Activated T-helper 1 cell treated with Interleukin-2 at 50 U/mL for 16 hours (primary cell): ENCODE data around the gene LONRF2.

Experiments
- DNase-seq: peaks from one replicate; pipeline ENCODE4 v3.0.0-alpha.2; 2020; ENCODE audit warnings: low read depth

The LONRF2 gene

DNA sequence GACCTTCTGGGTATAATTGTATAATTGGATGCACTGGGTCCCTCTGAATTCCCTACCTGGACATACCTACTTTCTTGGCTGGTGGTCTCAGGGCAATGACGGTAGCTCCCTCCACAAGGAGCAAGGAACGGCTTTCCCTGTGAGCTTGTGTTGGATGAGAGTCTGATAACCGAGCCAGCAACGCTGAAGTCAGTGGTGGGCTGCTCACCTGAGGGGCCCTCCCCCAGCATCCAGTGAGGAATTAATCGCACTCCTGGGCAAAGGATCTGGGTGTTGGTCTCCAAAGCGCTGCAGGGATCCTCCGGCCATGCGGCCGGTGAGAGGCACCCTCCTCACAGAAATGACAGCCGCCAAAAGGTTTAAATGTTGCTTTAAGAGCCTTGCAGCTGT, 47.1 kb downstream of the LONRF2 start:
- DNase-seq, result no peak

DNA sequence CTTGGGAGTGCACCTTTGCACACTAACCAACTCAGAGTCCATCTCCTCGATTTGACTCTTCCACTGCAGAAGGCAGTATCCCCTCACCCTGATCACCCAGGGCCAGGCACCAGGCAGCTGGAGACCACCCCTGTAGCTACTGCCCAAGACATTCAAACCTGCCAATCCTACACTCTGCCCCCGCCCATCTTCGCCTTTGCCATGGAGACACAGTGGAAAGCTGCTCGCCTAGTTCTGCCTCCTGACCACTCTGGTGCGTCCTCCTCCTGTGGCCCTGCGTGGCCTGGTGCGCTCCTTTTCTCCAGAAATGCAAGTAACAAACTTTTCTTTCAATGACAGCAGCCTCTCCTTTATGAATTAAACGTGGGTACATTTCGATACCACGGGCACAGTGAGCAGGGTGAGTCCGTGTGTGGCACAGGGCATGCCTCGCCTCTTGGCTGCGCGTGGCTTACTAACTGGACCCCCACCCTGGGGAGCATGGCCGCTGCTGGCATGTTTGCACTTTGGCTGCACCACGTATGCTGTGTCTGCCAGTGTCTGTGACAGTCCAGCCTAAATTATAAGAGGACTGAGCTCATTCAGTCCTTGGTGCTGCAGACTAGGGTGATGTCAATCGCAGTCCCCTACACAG, 47.6 kb downstream of the LONRF2 start:
- no peak for DNase-seq

DNA sequence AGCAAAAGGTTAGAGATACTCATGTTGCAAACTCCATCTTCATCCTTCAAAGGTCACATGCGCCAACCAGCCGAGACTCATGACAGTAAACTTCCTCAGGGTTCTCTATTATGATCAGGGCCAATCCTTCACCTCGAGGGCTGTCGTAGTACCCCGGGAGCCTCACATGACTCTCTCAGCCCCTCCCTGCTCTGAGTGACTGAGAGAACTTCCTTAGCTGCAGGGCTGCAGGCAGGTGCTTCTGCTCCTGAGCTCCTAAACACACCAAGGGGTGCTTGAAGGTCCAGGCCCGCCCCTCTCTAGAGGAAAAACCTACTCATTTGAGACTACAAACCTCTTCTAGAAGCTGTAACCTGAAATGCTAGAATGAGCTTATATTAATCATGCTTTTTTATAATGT, 48.2 kb downstream of the LONRF2 start:
- no peak for DNase-seq

DNA sequence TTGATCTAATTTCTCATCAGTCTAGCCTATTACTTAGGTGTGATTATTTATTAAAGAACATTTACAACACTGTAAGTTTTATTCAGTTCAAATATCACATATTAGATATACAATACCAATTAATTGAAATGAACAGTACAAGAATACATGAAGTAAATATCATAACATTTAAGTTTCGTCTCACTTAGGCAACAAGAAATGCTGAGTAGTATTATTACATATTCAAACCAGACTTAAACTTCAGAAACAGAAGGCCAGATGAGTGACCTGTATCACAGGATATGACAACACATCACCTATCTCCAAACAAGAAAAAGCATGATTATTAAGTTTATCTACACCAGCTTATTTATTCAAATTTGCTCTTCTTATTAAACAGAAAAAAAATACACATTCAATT, 48.9 kb downstream of the LONRF2 start:
- DNase-seq, result no peak

DNA sequence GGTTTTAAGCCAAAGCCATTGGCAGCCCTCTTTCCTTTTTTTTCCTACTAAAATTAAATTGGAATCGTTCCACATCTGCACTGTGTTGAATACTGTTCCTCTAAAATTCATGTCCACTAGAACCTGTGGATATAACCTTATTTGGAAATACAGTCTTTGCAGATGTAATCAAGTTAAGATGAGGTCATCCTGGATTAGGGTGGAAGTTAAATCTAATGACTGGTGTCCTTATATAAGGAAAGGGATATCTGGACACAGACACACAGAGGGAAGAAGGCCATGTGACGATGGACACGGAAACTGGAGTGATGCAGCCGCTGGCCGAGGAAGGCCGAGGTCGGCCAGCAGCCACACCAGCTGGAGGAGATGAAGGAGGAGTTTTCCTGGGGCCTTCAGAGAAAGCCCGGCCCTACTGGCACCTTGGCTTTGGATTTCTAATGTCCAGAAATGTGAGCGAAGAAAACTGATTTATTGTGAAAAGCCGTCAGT, 49.4 kb downstream of the LONRF2 start:
- no peak for DNase-seq

DNA sequence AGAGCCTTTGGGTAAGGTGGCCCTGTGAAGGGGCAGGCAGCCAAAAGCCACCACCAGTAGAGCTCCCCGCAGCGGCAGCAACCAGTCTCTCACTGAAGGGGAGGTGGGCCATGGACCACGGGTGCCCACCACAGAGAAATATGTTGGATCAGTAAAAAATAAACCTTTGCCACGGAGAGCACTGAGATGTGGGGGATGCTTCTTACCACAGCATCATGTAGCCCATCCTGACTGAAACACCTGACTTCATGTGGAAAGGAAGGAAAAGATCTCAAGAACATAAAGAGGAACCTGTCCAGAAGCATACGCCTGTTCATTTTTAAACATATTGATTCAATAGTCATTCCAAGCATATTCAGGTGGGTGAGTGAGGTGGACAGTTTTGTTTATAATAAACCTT, 51.1 kb downstream of the LONRF2 start:
- no peak for DNase-seq

DNA sequence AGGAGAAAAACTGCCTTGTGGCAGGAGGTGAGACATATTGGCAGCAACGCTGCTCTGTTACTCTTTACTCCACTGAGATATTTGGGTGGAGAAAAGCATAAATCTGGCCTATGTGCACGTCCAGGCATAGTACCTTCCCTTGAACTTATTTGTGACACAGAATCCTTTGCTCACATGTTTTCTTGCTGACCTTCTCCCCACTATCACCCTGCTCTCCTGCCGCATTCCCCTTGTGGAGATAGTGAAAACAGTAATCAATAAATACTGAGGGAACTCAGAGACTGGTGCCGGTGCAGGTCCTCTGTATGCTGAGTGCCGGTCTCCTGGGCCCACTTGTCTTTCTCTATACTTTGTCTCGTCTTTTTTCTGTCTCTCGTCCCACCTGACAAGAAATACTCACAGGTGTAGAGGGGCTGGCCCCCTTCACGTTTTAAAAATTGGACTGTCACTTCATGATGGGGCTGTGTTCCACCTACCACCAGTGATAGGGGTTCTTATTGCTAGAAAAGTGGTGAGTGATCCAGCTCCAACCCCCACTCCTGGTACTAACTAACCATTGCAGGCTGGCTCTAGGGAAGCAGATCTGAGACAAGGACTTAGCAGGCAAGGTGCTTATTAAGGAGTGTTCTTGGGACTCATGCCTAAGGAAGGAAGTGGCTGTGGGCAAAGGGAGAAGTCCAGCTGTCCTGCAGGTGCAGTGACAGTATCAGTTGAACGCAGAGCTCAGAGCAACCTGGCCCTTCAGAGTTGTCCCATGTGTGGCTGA, 51.7 kb downstream of the LONRF2 start:
- DNase-seq, result no peak

DNA sequence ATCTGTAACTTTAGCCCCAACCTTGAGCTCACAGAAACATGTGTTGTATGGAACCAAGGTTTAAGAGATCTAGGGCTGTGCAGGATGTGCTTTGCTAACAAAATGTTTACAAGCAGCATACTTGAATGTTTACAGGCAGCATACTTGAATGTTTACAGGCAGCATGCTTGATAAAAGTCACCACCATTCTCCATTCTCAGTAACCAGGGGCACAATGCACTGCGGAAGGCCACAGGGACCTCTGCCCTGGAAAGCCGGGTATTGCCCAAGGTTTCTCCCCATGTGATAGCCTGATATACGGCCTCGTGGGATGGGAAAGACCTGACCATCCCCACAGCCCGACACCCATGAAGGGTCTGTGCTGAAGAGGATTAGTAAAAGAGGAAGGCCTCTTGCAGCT, 52.4 kb downstream of the LONRF2 start:
- DNase-seq, result no peak

DNA sequence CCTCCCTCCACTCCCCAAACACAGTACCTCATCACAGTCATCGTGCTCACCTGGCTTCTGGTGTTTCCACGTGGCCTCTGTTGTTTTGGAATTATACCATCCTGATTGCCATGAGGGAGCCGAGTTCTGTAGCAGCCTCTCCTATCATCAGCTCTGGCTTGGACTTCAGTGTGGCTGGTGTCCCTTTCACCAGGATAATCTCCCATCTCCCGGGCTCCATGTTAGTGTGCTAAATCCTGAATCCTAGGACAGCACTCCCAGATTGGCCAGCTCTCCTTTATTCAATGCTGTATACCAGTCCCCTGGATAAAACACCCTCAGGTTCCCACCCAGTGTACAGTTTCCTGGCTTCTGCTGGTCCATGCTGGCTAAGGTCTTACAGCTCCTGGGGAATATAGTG, 53.3 kb downstream of the LONRF2 start:
- no peak for DNase-seq

DNA sequence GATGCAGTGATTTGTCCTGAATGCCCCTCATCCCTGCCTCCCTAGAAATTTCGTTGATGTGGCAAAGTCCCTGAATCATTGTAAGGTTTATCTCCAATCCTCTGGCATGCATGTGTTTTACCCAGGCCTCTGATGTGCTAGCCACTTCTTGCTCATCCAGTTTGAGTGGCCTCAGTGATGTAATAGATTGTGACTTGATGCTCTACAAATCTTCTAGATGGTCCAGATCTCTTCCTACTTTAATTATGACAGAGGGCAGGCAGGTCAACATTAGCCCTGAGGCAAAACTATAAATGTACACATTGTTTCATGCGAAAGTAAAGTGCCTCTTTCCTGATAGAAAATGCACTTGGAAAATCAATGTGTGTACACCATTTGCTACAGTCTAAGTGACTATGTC, 54.5 kb downstream of the LONRF2 start:
- no peak for DNase-seq

DNA sequence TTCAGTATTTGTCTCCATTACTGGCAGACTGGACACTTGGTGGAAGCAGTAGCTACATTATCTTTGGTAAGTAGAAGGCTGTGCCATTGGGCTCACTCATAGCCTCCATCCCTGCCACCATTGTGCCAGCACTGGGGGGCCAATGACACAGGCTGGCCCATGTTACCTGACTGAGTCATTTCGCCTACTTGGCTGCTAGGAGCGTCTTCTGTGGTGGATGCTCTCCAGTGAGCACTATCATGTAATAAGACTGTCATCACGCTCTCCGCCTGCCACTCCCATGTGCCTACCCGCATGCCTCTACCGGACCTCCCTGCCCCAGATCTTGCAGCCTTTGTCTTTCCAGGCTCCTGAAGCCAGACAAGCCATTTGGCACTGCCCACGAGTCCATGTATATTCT, 56.2 kb downstream of the LONRF2 start:
- DNase-seq, result no peak

DNA sequence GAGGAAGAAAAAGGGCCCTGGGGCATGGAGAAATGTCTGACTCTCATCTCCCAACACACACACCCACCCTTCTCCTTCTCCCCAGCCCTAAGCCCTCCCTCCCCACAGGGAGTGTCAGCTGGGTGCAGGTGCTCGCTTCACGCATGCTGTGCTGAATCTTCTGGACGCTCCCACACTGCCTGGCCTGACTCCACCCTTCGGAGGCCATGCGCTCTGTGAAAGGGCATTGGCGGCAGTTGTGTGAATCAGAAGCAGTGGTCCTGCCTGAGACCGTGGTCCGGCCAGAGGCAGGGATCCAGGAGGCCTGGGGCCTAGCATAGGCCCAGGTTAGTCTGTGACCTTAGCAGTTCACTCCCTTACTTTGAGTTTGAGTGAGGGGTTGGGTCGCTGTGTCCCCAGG, 57.1 kb downstream of the LONRF2 start:
- no peak for DNase-seq

DNA sequence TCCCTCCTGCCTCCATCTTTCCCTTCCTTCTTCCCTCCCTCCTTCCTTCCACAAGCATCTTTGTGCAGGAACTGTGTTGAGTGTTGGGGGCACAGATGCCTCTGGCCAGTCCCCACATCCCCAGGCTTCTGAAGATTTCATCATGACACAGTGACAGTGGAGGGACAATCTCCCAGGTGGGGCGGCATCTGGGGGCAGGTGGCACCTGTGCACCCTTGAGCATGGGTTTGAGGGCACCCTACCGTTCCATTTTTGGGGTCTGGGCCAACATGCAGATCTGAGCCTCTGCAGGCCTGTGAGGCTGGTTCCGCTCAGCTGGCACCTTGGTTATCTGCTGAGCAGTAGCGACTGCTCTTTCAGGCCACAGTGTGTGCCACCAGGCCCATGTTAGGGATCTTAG, 57.6 kb downstream of the LONRF2 start:
- DNase-seq, result no peak

DNA sequence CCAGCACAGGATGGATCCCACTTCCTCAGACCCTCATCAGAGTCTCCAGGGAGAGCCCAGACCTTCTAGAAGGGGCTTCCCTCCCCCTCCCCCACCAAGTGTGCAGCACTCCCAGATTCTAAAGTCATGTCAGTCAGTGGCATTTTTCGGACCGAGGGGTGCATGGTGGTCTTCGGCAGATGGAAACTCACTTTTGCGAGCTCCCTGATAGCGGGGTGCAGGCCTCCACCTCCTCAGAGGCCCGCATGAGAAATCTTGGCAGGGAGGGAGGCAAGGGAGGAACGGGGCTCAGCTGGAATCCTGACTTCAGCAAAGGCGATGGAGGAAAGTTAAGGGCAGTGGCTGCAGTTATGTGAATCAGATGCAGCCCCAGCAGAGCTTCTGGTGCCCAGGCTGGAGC, 58.2 kb downstream of the LONRF2 start:
- no peak for DNase-seq

DNA sequence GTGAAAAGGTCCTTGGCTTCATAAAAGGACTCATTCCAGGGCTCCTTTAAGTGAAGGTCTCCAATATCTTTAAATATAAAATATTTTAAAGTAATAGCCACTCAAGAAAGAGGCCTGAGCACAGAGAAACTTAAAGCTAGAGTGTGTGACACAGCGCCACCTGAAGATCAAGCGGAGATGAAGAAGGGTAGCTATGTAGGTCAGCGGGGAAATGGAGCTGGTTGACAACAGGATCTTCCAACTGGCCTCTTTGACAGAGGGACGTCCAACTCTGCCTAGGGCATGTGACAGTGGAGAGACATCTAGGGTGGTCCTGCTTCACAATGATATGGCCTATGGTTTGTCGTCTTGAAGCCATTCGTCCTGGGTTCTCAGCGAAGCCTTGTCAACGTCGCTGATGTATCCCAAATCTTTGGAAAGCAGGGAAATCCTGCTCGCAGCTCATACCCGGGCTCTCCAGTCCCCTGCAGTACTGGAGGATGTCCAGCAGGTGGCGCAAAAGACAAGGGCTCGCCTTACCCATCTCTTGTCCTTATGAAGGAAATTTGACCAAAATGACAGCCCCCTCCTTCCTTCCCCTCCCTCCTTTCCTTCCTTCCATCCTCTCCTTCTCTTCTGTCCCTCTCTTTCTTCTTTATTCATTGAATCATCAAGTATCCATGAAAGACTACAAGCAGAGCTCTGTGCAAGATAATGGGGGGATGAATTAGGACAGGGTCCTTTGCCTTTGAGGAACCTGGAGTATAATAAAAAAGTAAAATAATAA, 59.6 kb downstream of the LONRF2 start:
- peak; percentile 17 for DNase-seq

DNA sequence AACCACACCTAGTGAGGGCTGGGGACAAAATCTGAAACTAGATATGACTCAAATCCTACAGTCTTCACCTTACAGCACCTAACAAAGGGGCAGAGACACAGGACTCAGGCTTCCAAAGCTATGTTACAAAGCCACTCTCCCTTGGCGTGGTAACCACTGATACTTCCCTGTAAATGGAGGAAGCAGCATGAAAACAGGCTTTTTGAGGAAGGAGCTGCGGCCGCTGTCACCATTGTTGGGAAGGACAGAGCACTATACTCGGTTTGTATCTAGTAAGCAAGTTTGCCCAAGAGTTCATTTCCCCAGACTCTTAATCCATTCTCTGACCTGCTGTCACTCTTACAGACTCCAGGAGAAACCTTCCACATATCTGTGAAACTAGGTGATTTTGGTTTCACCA, 60.3 kb downstream of the LONRF2 start:
- DNase-seq, result no peak

DNA sequence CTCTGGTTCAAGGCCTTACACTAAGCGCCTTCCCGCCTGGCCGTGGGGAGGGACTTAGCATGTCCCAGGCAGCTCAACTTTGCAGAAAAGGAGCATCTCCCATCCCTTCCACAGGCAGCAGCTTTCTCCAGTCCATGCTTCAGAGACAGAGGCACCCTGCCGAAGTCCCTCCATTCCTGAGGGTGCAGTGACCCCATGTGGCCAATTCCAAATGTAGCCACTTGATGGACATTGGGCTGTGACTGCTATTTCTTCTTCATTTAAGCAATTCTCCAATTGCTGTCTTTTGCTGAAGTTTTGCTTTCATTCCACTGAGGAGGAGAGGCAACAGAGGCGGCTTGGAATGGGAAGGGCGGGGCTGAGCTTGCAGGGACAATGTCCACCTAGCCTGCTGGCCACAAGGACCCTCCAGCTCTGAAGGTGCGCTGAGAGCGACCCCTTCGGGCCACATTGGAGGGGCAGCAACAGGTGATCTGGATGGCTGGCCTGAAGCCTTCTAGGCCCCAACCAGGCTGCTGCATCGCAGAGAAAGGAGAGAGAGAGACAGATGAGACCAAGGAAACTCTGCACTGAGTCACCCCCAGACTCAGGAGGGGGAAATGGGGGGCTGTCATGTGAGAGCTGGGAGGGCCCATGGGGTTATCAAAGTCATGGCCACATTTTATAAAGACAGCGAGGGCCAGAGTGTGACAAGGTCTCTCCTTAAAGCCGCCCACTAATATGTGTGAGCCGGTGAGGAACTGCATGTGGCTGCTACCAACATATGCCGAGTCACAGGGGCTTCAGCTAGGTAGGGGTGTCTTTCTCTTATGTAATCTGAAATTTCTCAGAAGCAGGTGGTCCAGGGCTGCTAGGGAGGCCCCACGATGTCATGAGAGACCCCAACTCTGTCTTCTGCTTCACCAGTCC, 61.3 kb downstream of the LONRF2 start:
- DNase-seq, result no peak

DNA sequence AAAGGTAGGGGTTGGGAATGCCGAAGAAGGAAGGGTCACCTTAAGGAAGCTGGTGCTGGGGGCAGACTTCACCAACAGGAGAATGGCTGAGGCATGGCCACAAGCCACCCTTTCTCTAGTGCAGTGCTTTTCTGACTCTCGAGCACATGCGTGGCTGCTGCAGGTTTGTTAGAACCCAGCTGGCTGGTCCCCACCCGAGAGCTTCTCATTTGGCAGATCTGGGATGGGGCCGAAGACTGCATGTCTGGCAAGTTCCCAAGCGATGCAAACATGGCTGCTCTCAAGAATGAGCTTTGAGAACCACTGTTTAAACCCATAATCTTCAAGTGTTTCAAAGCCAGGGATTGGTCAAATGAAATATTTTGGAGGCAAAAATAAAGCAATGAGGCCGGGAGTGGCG, 63.2 kb downstream of the LONRF2 start:
- no peak for DNase-seq

DNA sequence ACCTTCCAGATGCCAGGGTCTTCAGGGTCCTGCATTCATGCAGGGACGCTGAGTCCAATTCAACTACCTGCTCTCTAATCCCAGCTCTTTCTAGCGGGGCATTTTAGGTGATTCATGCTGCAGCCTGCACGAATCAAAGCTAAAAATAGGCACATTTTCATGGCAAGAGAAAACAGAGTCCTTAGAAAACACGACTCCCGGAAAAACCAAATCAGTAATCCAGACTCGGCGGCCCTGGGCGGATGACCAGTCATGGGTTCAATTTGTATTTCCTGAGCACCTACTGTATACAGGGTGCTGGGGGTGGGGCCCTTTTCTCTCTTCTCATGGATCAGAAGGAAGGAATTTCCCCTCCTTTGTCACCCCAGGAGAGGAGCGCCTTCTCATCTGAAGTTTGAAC, 64.4 kb downstream of the LONRF2 start:
- DNase-seq, result no peak

DNA sequence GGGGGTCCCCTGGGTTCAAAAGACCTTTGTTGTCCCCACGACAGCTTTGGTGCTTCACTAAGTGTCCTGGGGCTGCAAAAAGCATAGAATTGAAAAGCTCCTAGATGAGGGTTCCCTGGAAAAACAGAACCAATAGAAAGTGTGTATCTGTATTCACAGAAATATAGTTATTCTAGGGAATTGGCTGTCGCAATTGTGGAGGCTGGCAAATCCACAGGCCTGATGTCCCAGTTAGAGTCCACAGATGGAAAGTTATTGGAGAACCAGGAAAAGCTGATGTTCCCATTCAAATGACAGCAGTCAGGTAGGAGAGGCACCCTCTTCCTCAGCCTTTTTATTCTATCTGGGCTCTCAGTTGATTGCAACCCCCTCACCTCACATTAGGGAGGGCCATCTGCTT, 65.5 kb downstream of the LONRF2 start:
- DNase-seq, result no peak

DNA sequence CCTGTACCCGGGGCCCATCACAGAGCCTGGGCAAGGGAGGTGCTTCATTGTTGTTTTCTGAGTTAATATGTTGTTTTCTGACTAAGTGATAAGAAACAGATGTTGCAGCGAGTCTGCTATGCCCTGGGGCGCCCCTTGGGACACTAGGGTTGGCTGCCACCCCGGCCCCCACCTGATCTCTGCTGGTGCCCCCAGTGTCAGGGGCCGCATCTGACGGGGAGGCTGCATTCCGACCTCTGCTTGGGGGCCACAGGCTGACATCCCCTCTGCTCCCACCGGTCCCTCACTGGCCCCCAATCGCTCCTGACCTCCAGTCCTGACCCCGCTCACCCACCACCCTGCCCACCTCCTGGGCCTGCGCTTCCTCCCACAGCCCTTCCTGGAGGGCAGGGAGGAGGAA, 65.9 kb downstream of the LONRF2 start:
- DNase-seq, result no peak

DNA sequence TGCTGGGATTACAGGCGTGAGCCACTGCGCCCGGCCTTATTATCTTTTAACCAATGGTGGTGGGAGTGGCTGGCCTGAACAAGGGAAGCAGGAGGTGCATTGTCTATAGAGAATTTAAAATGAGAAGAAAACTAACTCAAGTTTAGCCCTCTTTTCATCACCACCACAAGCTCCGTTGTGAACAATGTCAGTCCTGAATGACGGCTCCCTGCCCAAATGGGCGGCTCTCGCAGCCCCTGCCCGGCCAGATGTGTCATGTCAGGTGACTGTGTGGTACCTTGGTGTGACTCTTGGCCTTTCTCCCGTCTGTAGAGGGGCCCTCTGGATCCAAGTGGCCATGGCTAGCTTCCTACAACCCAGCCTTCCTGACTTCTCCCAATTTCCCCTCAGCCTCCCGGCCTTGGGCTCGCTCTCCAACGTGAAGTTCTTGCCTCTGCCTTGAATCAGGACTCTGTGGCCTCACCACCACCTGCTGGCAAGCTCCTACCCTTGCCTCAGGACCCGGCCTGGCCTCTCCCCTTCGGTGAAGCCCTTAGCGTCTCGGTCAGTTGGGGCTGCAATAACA, 67.6 kb downstream of the LONRF2 start:
- no peak for DNase-seq
